SU-DHL-6 (cell line): ENCODE data around the gene CDK14.

ENCODE experiments used
- CTCF ChIP-seq: fragments of 200-600 bp; sonication (generic); IDR thresholded peaks from one replicate; pipeline ENCODE4 v1.5.1; 2017; ENCODE audit warnings: antibody characterized with exemption, mild to moderate bottlenecking, low read length, moderate library complexity; ENCODE audit not compliant: insufficient read depth, poor library complexity, severe bottlenecking
- EZH2phosphoT487 ChIP-seq: fragments of 200-600 bp; sonication (generic), shearing (Covaris generic); conservative IDR thresholded peaks from 2 replicates; pipeline ENCODE4 v1.6.1; 2018; ENCODE audit warnings: mild to moderate bottlenecking, antibody characterized with exemption, low read length, moderate library complexity, mixed read lengths

GRCh38 chr7:91031757-91032156, 435.6 kb downstream of the CDK14 start:
- no peak for TF ChIP-seq CTCF
- TF ChIP-seq EZH2phosphoT487 = no peak
